Measurements from ENCODE around the gene MYO3A.

GRCh38 chr10:25989951-25990350 is 55.9 kb downstream of the MYO3A start:
- no peak for TF ChIP-seq CTCF (optimal IDR thresholded peaks at IDR 0.05 in 1 of 3, IDR thresholded peaks at IDR 0.05 in 1 of 3, conservative IDR thresholded peaks at IDR 0.05 in 1 of 3; ENCODE audit: extremely low read depth in 1 of 3, insufficient read depth in 2 of 3, low read length in 3 of 3)
- TF ChIP-seq EZH2 (IDR thresholded peaks at IDR 0.05; ENCODE audit: low read length) = no peak
